IPS DF 6.9 (cell line): ENCODE data around the gene PDIA2.
"Not testable (repeated sequence)": the region's sequence is repeated elsewhere in the genome, so short reads cannot be mapped to it uniquely, and the experiment has no call there.

Experiments
- DNase-seq: peaks from one replicate; pipeline ENCODE4 v3.0.0-alpha.2; 2013; ENCODE audit warnings: low read depth, low spot score
- H3K27ac ChIP-seq: one replicate; pipeline ENCODE4 v1.5.1; 2013; ENCODE audit warnings: low read length, control low read depth
- H3K27me3 ChIP-seq: 2 replicates; pipeline ENCODE4 v1.6.1; 2013; ENCODE audit warnings: mild to moderate bottlenecking, low read length; ENCODE audit not compliant: control insufficient read depth, insufficient read depth
- H3K36me3 ChIP-seq: 2 replicates; pipeline ENCODE4 v1.6.1; 2013; ENCODE audit warnings: low read length; ENCODE audit not compliant: control insufficient read depth, insufficient read depth
- H3K4me1 ChIP-seq: 2 replicates; pipeline ENCODE4 v1.6.1; 2013; ENCODE audit warnings: low read length; ENCODE audit not compliant: control insufficient read depth, insufficient read depth
- H3K4me3 ChIP-seq: 2 replicates; pipeline ENCODE4 v1.5.1; 2013; ENCODE audit warnings: mild to moderate bottlenecking, low read length
- H3K9me3 ChIP-seq: 2 replicates; pipeline ENCODE4 v1.6.1; 2013; ENCODE audit warnings: low read length, inconsistent platforms; ENCODE audit not compliant: control insufficient read depth, insufficient read depth
- WGBS: extraction: QIAGEN DNeasy Blood & Tissue Kit; methylation state at CpG from one replicate; pipeline ENCODE4 v1.1.7; 2013; ENCODE audit warnings: mixed read lengths, missing lambda C conversion rate; ENCODE audit not compliant: insufficient read length, insufficient coverage; 5-methylcytosine and 5-hydroxymethylcytosine counted together

The PDIA2 gene

GRCh38 chr16:263182-263774, 19.7 kb upstream of the PDIA2 start:
- no CpG with 5 or more reads among the region's 35 CpGs for WGBS
- H3K4me3 ChIP-seq = no peak overlapping the region
- H3K36me3 ChIP-seq = peaks cover 24% of the 10 kb centered on the region
- no peaks in the 10 kb centered on the region for H3K27me3 ChIP-seq
- H3K9me3 ChIP-seq = no peaks in the 10 kb centered on the region
- no peak overlapping the region for H3K27ac ChIP-seq
- no peak for DNase-seq
- H3K4me1 ChIP-seq = no peaks in the 10 kb centered on the region; the same call in 1 of the 2 replicates

- Histone ChIP-seq H3K27ac (no peak overlapping the region), H3K36me3 (peaks cover 24% of the 10 kb centered on the region), H3K9me3 (no peaks in the 10 kb centered on the region), H3K4me3 (no peak overlapping the region), H3K4me1 (no peaks in the 10 kb centered on the region; the same call in 1 of the 2 replicates), H3K27me3 (no peaks in the 10 kb centered on the region)
- WGBS = no CpG with 5 or more reads among the region's 17 CpGs
- DNase-seq = no peak
Observed at GRCh38 chr16:263944-264343, 19.0 kb upstream of the PDIA2 start.

- Histone ChIP-seq H3K9me3 (no peaks in the 10 kb centered on the region), H3K4me3 (no peak overlapping the region), H3K36me3 (peaks cover 24% of the 10 kb centered on the region), H3K4me1 (no peaks in the 10 kb centered on the region; the same call in 1 of the 2 replicates), H3K27ac (no peak overlapping the region), H3K27me3 (no peaks in the 10 kb centered on the region)
- WGBS = no CpG with 5 or more reads among the region's 23 CpGs
- DNase-seq = no peak
Observed at GRCh38 chr16:264440-264951, 18.5 kb upstream of the PDIA2 start.

- H3K36me3 ChIP-seq = peaks cover 20% of the 10 kb centered on the region
Observed at GRCh38 chr16:265002-265529, 17.9 kb upstream of the PDIA2 start.

GRCh38 chr16:265711-266110, 17.3 kb upstream of the PDIA2 start:
- WGBS = no CpG with 5 or more reads among the region's 12 CpGs

More at GRCh38 chr16:265002-265529, 17.9 kb upstream of the PDIA2 start:
- WGBS = no CpG with 5 or more reads among the region's 14 CpGs
- Histone ChIP-seq H3K9me3 (no peaks in the 10 kb centered on the region), H3K27me3 (no peaks in the 10 kb centered on the region), H3K27ac (no peak overlapping the region), H3K4me3 (no peak overlapping the region), H3K4me1 (no peaks in the 10 kb centered on the region; the same call in 1 of the 2 replicates)
- no peak for DNase-seq

GRCh38 chr16:266258-267164, 16.5 kb upstream of the PDIA2 start:
- H3K36me3 ChIP-seq = peaks cover 14% of the 10 kb centered on the region
- H3K4me3 ChIP-seq = no peak overlapping the region
- H3K4me1 ChIP-seq = no peaks in the 10 kb centered on the region; the same call in 1 of the 2 replicates
- WGBS = no CpG with 5 or more reads among the region's 25 CpGs
- DNase-seq = no peak
- H3K27me3 ChIP-seq = no peaks in the 10 kb centered on the region
- H3K27ac ChIP-seq = no peak overlapping the region
- H3K9me3 ChIP-seq = no peaks in the 10 kb centered on the region

More at GRCh38 chr16:265711-266110, 17.3 kb upstream of the PDIA2 start:
- H3K27me3 ChIP-seq = no peaks in the 10 kb centered on the region
- H3K4me3 ChIP-seq = no peak overlapping the region
- no peaks in the 10 kb centered on the region; the same call in 1 of the 2 replicates for H3K4me1 ChIP-seq
- no peaks in the 10 kb centered on the region for H3K9me3 ChIP-seq
- no peak for DNase-seq
- peaks cover 17% of the 10 kb centered on the region for H3K36me3 ChIP-seq
- H3K27ac ChIP-seq = no peak overlapping the region

- not testable (repeated sequence) for H3K36me3 ChIP-seq, H3K4me3 ChIP-seq, H3K9me3 ChIP-seq, DNase-seq, H3K4me1 ChIP-seq, H3K27ac ChIP-seq, H3K27me3 ChIP-seq
- WGBS = no CpG with 5 or more reads among the region's 17 CpGs
Observed at GRCh38 chr16:267562-267961, 15.4 kb upstream of the PDIA2 start.

- H3K36me3 ChIP-seq = peaks cover 5% of the 10 kb centered on the region; the same call in 1 of the 2 replicates
- no peaks in the 10 kb centered on the region for H3K27me3 ChIP-seq
- H3K4me1 ChIP-seq = no peaks in the 10 kb centered on the region; the same call in none of the 2 replicates
- H3K4me3 ChIP-seq = no peak overlapping the region
- H3K27ac ChIP-seq = no peak overlapping the region
- DNase-seq = no peak
- H3K9me3 ChIP-seq = no peaks in the 10 kb centered on the region
- WGBS = no CpG with 5 or more reads among the region's 40 CpGs
Observed at GRCh38 chr16:268141-269053, 14.6 kb upstream of the PDIA2 start.

GRCh38 chr16:269061-269796, 13.7 kb upstream of the PDIA2 start:
- WGBS = no CpG with 5 or more reads among the region's 24 CpGs
- no peaks in the 10 kb centered on the region; the same call in 1 of the 2 replicates for H3K27me3 ChIP-seq
- no peak for DNase-seq

More at GRCh38 chr16:269061-269796, 13.7 kb upstream of the PDIA2 start:
- no peak overlapping the region for H3K27ac ChIP-seq
- no peaks in the 10 kb centered on the region for H3K9me3 ChIP-seq
- H3K4me3 ChIP-seq = no peak overlapping the region
- H3K36me3 ChIP-seq = 0 out of 2 replicates have a peak, but pooled peaks cover under 1% of the 10 kb centered on the region
- H3K4me1 ChIP-seq = no peaks in the 10 kb centered on the region; the same call in none of the 2 replicates
